Parathyroid adenoma (tissue), 2 donors: ENCODE data around the gene PHRF1.
A peak's percentile ranks its signal among the peaks of the same experiment; 100 is the strongest.

Experiments used
- H2AFZ ChIP-seq: fragments of 300-600 bp; sonication (generic); one replicate; pipeline ENCODE4 v1.7.0; 2017; ENCODE audit warnings: antibody characterized with exemption, mild to moderate bottlenecking
- H3K27ac ChIP-seq: fragments of 300-600 bp; sonication (generic); one replicate; pipeline ENCODE4 v1.7.0; 2017
- H3K27me3 ChIP-seq: fragments of 300-600 bp; sonication (generic); one replicate; pipeline ENCODE4 v1.7.0; 2017; ENCODE audit warnings: low read length; ENCODE audit not compliant: control insufficient read depth, insufficient read depth
- H3K36me3 ChIP-seq: fragments of 300-600 bp; sonication (generic); one replicate; pipeline ENCODE4 v1.7.0; 2017; ENCODE audit warnings: low read length; ENCODE audit not compliant: control insufficient read depth, insufficient read depth
- H3K4me1 ChIP-seq: fragments of 300-600 bp; sonication (generic); one replicate; pipeline ENCODE4 v1.7.0; 2017; ENCODE audit warnings: control low read depth
- H3K4me2 ChIP-seq: fragments of 300-600 bp; sonication (generic); one replicate; pipeline ENCODE4 v1.7.0; 2017; ENCODE audit warnings: low read length
- H3K4me3 ChIP-seq: fragments of 300-600 bp; sonication (generic); one replicate; pipeline ENCODE4 v1.7.0; 2017; ENCODE audit warnings: low read depth, low read length
- H3K79me2 ChIP-seq: fragments of 300-600 bp; sonication (generic); one replicate; pipeline ENCODE4 v1.7.0; 2017; ENCODE audit warnings: control low read depth
- H3K9ac ChIP-seq: fragments of 300-600 bp; sonication (generic); one replicate; pipeline ENCODE4 v1.7.0; 2017; ENCODE audit warnings: mild to moderate bottlenecking
- H3K9me3 ChIP-seq: fragments of 300-600 bp; sonication (generic); one replicate; pipeline ENCODE4 v1.7.0; 2017; ENCODE audit warnings: low read length; ENCODE audit not compliant: control insufficient read depth
- CTCF ChIP-seq: fragments of 300-600 bp; sonication (generic); IDR thresholded peaks from one replicate; pipeline ENCODE4 v1.7.0; 2017; ENCODE audit warnings: antibody characterized with exemption, mild to moderate bottlenecking
- donor health status: primary hyperparathyroidism.

The PHRF1 gene

GRCh38 chr11:535519-536454 lies 40.5 kb upstream of the PHRF1 start, which contains the start of gene HRAS:
HRAS (minus strand) TSS chr11:535576.
- Histone ChIP-seq H3K36me3 (no peaks in the 10 kb centered on the region), H3K4me1 (no peaks in the 10 kb centered on the region)

GRCh38 chr11:536841-537621 lies 39.2 kb upstream of the PHRF1 start, which contains the start of gene LRRC56:
LRRC56 (plus strand) TSS chr11:537527; CDS start chr11:540685, 3,158 bp downstream.
- H3K27me3 ChIP-seq, result no peaks in the 10 kb centered on the region
- no peaks in the 10 kb centered on the region for H3K36me3 ChIP-seq
- H3K4me2 ChIP-seq, result peak within 1 kb of the TSS; percentile 76
- peak within 1 kb of the TSS; percentile 53 for H3K4me3 ChIP-seq
- H2AFZ ChIP-seq, result peak within 1 kb of the TSS; percentile 83
- no peak within 1 kb of the TSS for H3K9ac ChIP-seq
- peak within 1 kb of the TSS; percentile 62 for H3K27ac ChIP-seq
- H3K9me3 ChIP-seq, result no peaks in the 10 kb centered on the region
- TF ChIP-seq CTCF, result no peak
- H3K4me1 ChIP-seq, result no peaks in the 10 kb centered on the region
- no peaks in the 10 kb centered on the region for H3K79me2 ChIP-seq

More at GRCh38 chr11:535519-536454, 40.5 kb upstream of the PHRF1 start, which contains the start of gene HRAS:
- H3K79me2 ChIP-seq, result no peaks in the 10 kb centered on the region
- no peak for TF ChIP-seq CTCF
- peak within 1 kb of the TSS; percentile 58 for H3K4me3 ChIP-seq
- no peaks in the 10 kb centered on the region for H3K27me3 ChIP-seq
- no peak within 1 kb of the TSS for H3K9ac ChIP-seq
- peak within 1 kb of the TSS; percentile 83 for H2AFZ ChIP-seq
- H3K4me2 ChIP-seq, result peak within 1 kb of the TSS; percentile 76
- H3K27ac ChIP-seq, result peak within 1 kb of the TSS; percentile 62
- H3K9me3 ChIP-seq, result no peaks in the 10 kb centered on the region

GRCh38 chr11:537622-538430 lies 38.4 kb upstream of the PHRF1 start:
- Histone ChIP-seq H3K36me3 (no peaks in the 10 kb centered on the region), H3K27me3 (no peaks in the 10 kb centered on the region), H2AFZ (peak overlapping the region; percentile 83), H3K27ac (peak overlapping the region; percentile 62), H3K4me3 (peak overlapping the region; percentile 53), H3K9ac (no peak overlapping the region), H3K4me2 (peak overlapping the region; percentile 76), H3K4me1 (no peaks in the 10 kb centered on the region), H3K9me3 (no peaks in the 10 kb centered on the region), H3K79me2 (no peaks in the 10 kb centered on the region)
- no peak for TF ChIP-seq CTCF

- no peaks in the 10 kb centered on the region for H3K4me1 ChIP-seq
- no peaks in the 10 kb centered on the region for H3K79me2 ChIP-seq
- no peak overlapping the region for H2AFZ ChIP-seq
- H3K4me2 ChIP-seq, result no peak overlapping the region
- TF ChIP-seq CTCF, result no peak
- H3K9me3 ChIP-seq, result no peaks in the 10 kb centered on the region
- no peak overlapping the region for H3K27ac ChIP-seq
- no peaks in the 10 kb centered on the region for H3K27me3 ChIP-seq
- no peak overlapping the region for H3K4me3 ChIP-seq
- H3K36me3 ChIP-seq, result no peaks in the 10 kb centered on the region
- H3K9ac ChIP-seq, result no peak overlapping the region
Observed at GRCh38 chr11:538431-539051, 37.7 kb upstream of the PHRF1 start.
